ENCODE measurements around the gene ITGB1.

Gene ITGB1

GRCh38 chr10:32889631-32890212, 68.3 kb downstream of the ITGB1 start:
- DNase-seq (ENCODE audit: low read depth, low spot score) = no peak

- DNase-seq (ENCODE audit: low read depth, low spot score) = no peak
Measured at GRCh38 chr10:32888161-32888927, 69.7 kb downstream of the ITGB1 start.

- DNase-seq (ENCODE audit: low read depth, low spot score) = no peak
Measured at GRCh38 chr10:32887481-32887880, 70.5 kb downstream of the ITGB1 start.

- DNase-seq (ENCODE audit: low read depth, low spot score) = no peak
Measured at GRCh38 chr10:32882076-32882475, 76.0 kb downstream of the ITGB1 start.

GRCh38 chr10:32878646-32879045, 79.4 kb downstream of the ITGB1 start:
- DNase-seq (ENCODE audit: low read depth, low spot score) = no peak

GRCh38 chr10:32877915-32878314, 80.1 kb downstream of the ITGB1 start:
- no peak for DNase-seq (ENCODE audit: low read depth, low spot score)

- no peak for DNase-seq (ENCODE audit: low read depth, low spot score)
Measured at GRCh38 chr10:32865170-32865569, 92.9 kb downstream of the ITGB1 start.

- no peak for DNase-seq (ENCODE audit: low read depth, low spot score)
Measured at GRCh38 chr10:32854435-32854834, 103.6 kb downstream of the ITGB1 start.

- no peak for DNase-seq (ENCODE audit: low read depth, low spot score)
Measured at GRCh38 chr10:32851301-32851700, 106.7 kb downstream of the ITGB1 start.

Data from activated naive CD8-positive, alpha-beta T cell treated with anti-CD3 and anti-CD28 coated beads, Interleukin-2, amount 50 U/mL, for 16 hours (primary cell).